ENCODE data around the gene FAM200A.
A peak's percentile ranks its signal among the peaks of the same experiment; 100 is the strongest.

Gene FAM200A

GRCh38 chr7:99500637-99501009 is 51.3 kb downstream of the FAM200A start:
- H3K4me2 ChIP-seq (ENCODE audit: insufficient read depth, low read length) = peak overlapping the region; percentile 90
- peak overlapping the region; percentile 91 to 96 for H3K4me3 ChIP-seq (ENCODE audit: low read depth in 1 of 2, low read length in 2 of 2)
- H3K27me3 ChIP-seq (ENCODE audit: insufficient read depth, low read length, poor library complexity) = no peaks in the 10 kb centered on the region
- H3K36me3 ChIP-seq (ENCODE audit: insufficient read depth, low read length) = peaks cover 29% of the 10 kb centered on the region
- H4K20me1 ChIP-seq (ENCODE audit: insufficient read depth, low read length) = peaks cover 29% of the 10 kb centered on the region
- no peaks in the 10 kb centered on the region for H3K9me3 ChIP-seq (ENCODE audit: insufficient read depth, low read length, severe bottlenecking)
- H3K4me1 ChIP-seq (ENCODE audit: insufficient read depth, low read length) = peaks cover 46% of the 10 kb centered on the region
- no peak for ATAC-seq (ENCODE audit: insufficient read depth, low read depth)
- no peak for TF ChIP-seq CTCF (IDR thresholded peaks at IDR 0.05; ENCODE audit: borderline replicate concordance, extremely low read depth, low read length, poor library complexity, severe bottlenecking)
- no peak for TF ChIP-seq EZH2 (IDR thresholded peaks at IDR 0.05; ENCODE audit: borderline replicate concordance, low read depth, low read length, severe bottlenecking)
- H3K79me2 ChIP-seq (ENCODE audit: insufficient read depth, low read length) = peaks cover 68% of the 10 kb centered on the region
- H3K27ac ChIP-seq (ENCODE audit: low read length) = peak overlapping the region; percentile 91
- no peak for DNase-seq
- H3K9ac ChIP-seq (ENCODE audit: low read depth, low read length) = peak overlapping the region; percentile 79
- peak overlapping the region; percentile 91 for H2AFZ ChIP-seq (ENCODE audit: low read depth, low read length)

- H3K9ac ChIP-seq (ENCODE audit: low read depth, low read length) = peak within 1 kb of the TSS; percentile 79
These were observed 51.9 kb downstream of the FAM200A start, which contains the start of gene ZNF394 for GRCh38 chr7:99499721-99500636. TSS of gene ZNF394 (minus strand) at chr7:99500281. CDS start at chr7:99500093, 188 bp downstream.

GRCh38 chr7:99499371-99499720 is 52.6 kb downstream of the FAM200A start:
- no peak for ATAC-seq (ENCODE audit: insufficient read depth, low read depth)
- Histone ChIP-seq H3K27me3 (ENCODE audit: insufficient read depth, low read length, poor library complexity) (no peaks in the 10 kb centered on the region), H2AFZ (ENCODE audit: low read depth, low read length) (peak overlapping the region; percentile 91), H3K4me1 (ENCODE audit: insufficient read depth, low read length) (peaks cover 41% of the 10 kb centered on the region), H3K4me2 (ENCODE audit: insufficient read depth, low read length) (peak overlapping the region; percentile 90), H3K9ac (ENCODE audit: low read depth, low read length) (peak overlapping the region; percentile 79), H4K20me1 (ENCODE audit: insufficient read depth, low read length) (peaks cover 30% of the 10 kb centered on the region), H3K4me3 (ENCODE audit: low read depth in 1 of 2, low read length in 2 of 2) (peak overlapping the region; percentile 91 to 96), H3K79me2 (ENCODE audit: insufficient read depth, low read length) (peaks cover 72% of the 10 kb centered on the region), H3K9me3 (ENCODE audit: insufficient read depth, low read length, severe bottlenecking) (no peaks in the 10 kb centered on the region), H3K27ac (ENCODE audit: low read length) (peak overlapping the region; percentile 91), H3K36me3 (ENCODE audit: insufficient read depth, low read length) (peaks cover 41% of the 10 kb centered on the region)
- no peak for TF ChIP-seq CTCF (IDR thresholded peaks at IDR 0.05; ENCODE audit: borderline replicate concordance, extremely low read depth, low read length, poor library complexity, severe bottlenecking)
- no peak for TF ChIP-seq EZH2 (IDR thresholded peaks at IDR 0.05; ENCODE audit: borderline replicate concordance, low read depth, low read length, severe bottlenecking)
- DNase-seq = no peak

More at GRCh38 chr7:99499721-99500636, 51.9 kb downstream of the FAM200A start, which contains the start of gene ZNF394:
- peaks cover 42% of the 10 kb centered on the region for H3K4me1 ChIP-seq (ENCODE audit: insufficient read depth, low read length)
- H3K4me3 ChIP-seq (ENCODE audit: low read depth in 1 of 2, low read length in 2 of 2) = peak within 1 kb of the TSS; percentile 91 to 96
- peak within 1 kb of the TSS; percentile 91 for H2AFZ ChIP-seq (ENCODE audit: low read depth, low read length)
- peak within 1 kb of the TSS; percentile 91 for H3K27ac ChIP-seq (ENCODE audit: low read length)
- DNase-seq = peak; percentile 92
- H3K4me2 ChIP-seq (ENCODE audit: insufficient read depth, low read length) = peak within 1 kb of the TSS; percentile 90
- no peaks in the 10 kb centered on the region for H3K9me3 ChIP-seq (ENCODE audit: insufficient read depth, low read length, severe bottlenecking)
- peaks cover 29% of the 10 kb centered on the region for H4K20me1 ChIP-seq (ENCODE audit: insufficient read depth, low read length)
- no peaks in the 10 kb centered on the region for H3K27me3 ChIP-seq (ENCODE audit: insufficient read depth, low read length, poor library complexity)
- H3K79me2 ChIP-seq (ENCODE audit: insufficient read depth, low read length) = peaks cover 68% of the 10 kb centered on the region
- peak; percentile 57 for ATAC-seq (ENCODE audit: insufficient read depth, low read depth)
- no peak for TF ChIP-seq EZH2 (IDR thresholded peaks at IDR 0.05; ENCODE audit: borderline replicate concordance, low read depth, low read length, severe bottlenecking)
- peak; percentile 14 for TF ChIP-seq CTCF (IDR thresholded peaks at IDR 0.05; ENCODE audit: borderline replicate concordance, extremely low read depth, low read length, poor library complexity, severe bottlenecking)
- H3K36me3 ChIP-seq (ENCODE audit: insufficient read depth, low read length) = peaks cover 35% of the 10 kb centered on the region
